Measurements from ENCODE around the gene UBR3.

UBR3 gene

GRCh38 chr2:170073288-170073687, 246.0 kb downstream of the UBR3 start:
- Histone ChIP-seq H3K4me2 (ENCODE audit: low read depth, low read length, poor library complexity, severe bottlenecking) (no peak overlapping the region), H2AFZ (ENCODE audit: low read length) (no peak overlapping the region), H3K36me3 (ENCODE audit: insufficient read depth, low read length) (peaks cover 13% of the 10 kb centered on the region; the same call in 1 of the 2 replicates), H3K9ac (ENCODE audit: low read depth, low read length, poor library complexity, severe bottlenecking) (no peak overlapping the region), H3K27me3 (ENCODE audit: insufficient read depth, low read length, poor library complexity, severe bottlenecking) (no peaks in the 10 kb centered on the region), H3K4me1 (ENCODE audit: insufficient read depth, low read length, poor library complexity, severe bottlenecking) (peaks cover 5% of the 10 kb centered on the region), H3K79me2 (ENCODE audit: insufficient read depth, low read length) (no peaks in the 10 kb centered on the region), H3K9me3 (ENCODE audit: insufficient read depth, low read depth, low read length) (no peaks in the 10 kb centered on the region; the same call in 1 of the 2 replicates), H3F3A (ENCODE audit: low read depth) (no peaks in the 10 kb centered on the region), H4K20me1 (ENCODE audit: insufficient read depth, low read length, poor library complexity, severe bottlenecking) (no peaks in the 10 kb centered on the region), H3K4me3 (ENCODE audit: low read length, poor library complexity, severe bottlenecking) (no peak overlapping the region), H3K9me2 (replicated peaks; ENCODE audit: low read depth, low read length) (no peaks in the 10 kb centered on the region)
- TF ChIP-seq CTCF (conservative IDR thresholded peaks at IDR 0.05; ENCODE audit: low read length) (no peak), EZH2phosphoT487 (IDR thresholded peaks at IDR 0.05; ENCODE audit: borderline replicate concordance) (no peak)

GRCh38 chr2:170076189-170076588, 248.9 kb downstream of the UBR3 start:
- Histone ChIP-seq H2AFZ (ENCODE audit: low read length) (no peak overlapping the region), H3K4me3 (ENCODE audit: low read length, poor library complexity, severe bottlenecking) (no peak overlapping the region), H3F3A (ENCODE audit: low read depth) (no peaks in the 10 kb centered on the region), H3K9me2 (replicated peaks; ENCODE audit: low read depth, low read length) (no peaks in the 10 kb centered on the region), H3K4me2 (ENCODE audit: low read depth, low read length, poor library complexity, severe bottlenecking) (no peak overlapping the region), H3K4me1 (ENCODE audit: insufficient read depth, low read length, poor library complexity, severe bottlenecking) (peaks cover 5% of the 10 kb centered on the region), H3K9ac (ENCODE audit: low read depth, low read length, poor library complexity, severe bottlenecking) (no peak overlapping the region), H3K27me3 (ENCODE audit: insufficient read depth, low read length, poor library complexity, severe bottlenecking) (no peaks in the 10 kb centered on the region), H3K36me3 (ENCODE audit: insufficient read depth, low read length) (0 out of 2 replicates have a peak, but pooled peaks cover 2% of the 10 kb centered on the region), H3K9me3 (ENCODE audit: insufficient read depth, low read depth, low read length) (no peaks in the 10 kb centered on the region), H4K20me1 (ENCODE audit: insufficient read depth, low read length, poor library complexity, severe bottlenecking) (no peaks in the 10 kb centered on the region), H3K79me2 (ENCODE audit: insufficient read depth, low read length) (no peaks in the 10 kb centered on the region)
- TF ChIP-seq CTCF (conservative IDR thresholded peaks at IDR 0.05; ENCODE audit: low read length) (no peak), EZH2phosphoT487 (IDR thresholded peaks at IDR 0.05; ENCODE audit: borderline replicate concordance) (no peak)

GRCh38 chr2:170077830-170078569, 250.7 kb downstream of the UBR3 start:
- Histone ChIP-seq H3K36me3 (ENCODE audit: insufficient read depth, low read length) (peaks cover 3% of the 10 kb centered on the region; the same call in 1 of the 2 replicates), H3K4me3 (ENCODE audit: low read length, poor library complexity, severe bottlenecking) (no peak overlapping the region), H3K79me2 (ENCODE audit: insufficient read depth, low read length) (no peaks in the 10 kb centered on the region), H3K9ac (ENCODE audit: low read depth, low read length, poor library complexity, severe bottlenecking) (no peak overlapping the region), H3K9me3 (ENCODE audit: insufficient read depth, low read depth, low read length) (no peaks in the 10 kb centered on the region), H3K9me2 (replicated peaks; ENCODE audit: low read depth, low read length) (no peaks in the 10 kb centered on the region), H3F3A (ENCODE audit: low read depth) (no peaks in the 10 kb centered on the region), H3K4me1 (ENCODE audit: insufficient read depth, low read length, poor library complexity, severe bottlenecking) (peaks cover 5% of the 10 kb centered on the region), H2AFZ (ENCODE audit: low read length) (no peak overlapping the region), H3K4me2 (ENCODE audit: low read depth, low read length, poor library complexity, severe bottlenecking) (no peak overlapping the region), H4K20me1 (ENCODE audit: insufficient read depth, low read length, poor library complexity, severe bottlenecking) (no peaks in the 10 kb centered on the region), H3K27me3 (ENCODE audit: insufficient read depth, low read length, poor library complexity, severe bottlenecking) (no peaks in the 10 kb centered on the region)
- TF ChIP-seq EZH2phosphoT487 (IDR thresholded peaks at IDR 0.05; ENCODE audit: borderline replicate concordance) (no peak), CTCF (conservative IDR thresholded peaks at IDR 0.05; ENCODE audit: low read length) (no peak)

All from Loucy (cell line).